Smooth muscle cell (in vitro differentiated cells): ENCODE data around the gene FXR1. TPM values are rescaled to one million over a fixed set of nuclear protein-coding genes. Genes with fewer than 3 reads are reported as not detected.

Source experiments
- DNase-seq: peaks from one replicate; lab custom pipeline; 2025; ENCODE audit not compliant: unreplicated experiment; lab: John Stamatoyannopoulos, UW
- H2AFZ ChIP-seq: fragments of 200-600 bp; sonication (generic); 2 replicates; pipeline ENCODE4 v1.6.0; 2016; ENCODE audit warnings: antibody characterized with exemption, low read depth, mild to moderate bottlenecking
- H3F3A ChIP-seq: fragments of 200-600 bp; sonication (generic); 2 replicates; pipeline ENCODE4 v1.6.0; 2017; ENCODE audit warnings: antibody characterized with exemption, low read depth
- H3K27ac ChIP-seq: fragments of 200-600 bp; sonication (generic); 2 replicates; pipeline ENCODE4 v1.5.1; 2016; ENCODE audit warnings: low read depth, mild to moderate bottlenecking
- H3K27me3 ChIP-seq: fragments of 200-600 bp; sonication (generic); 2 replicates; pipeline ENCODE4 v1.6.1; 2016; ENCODE audit warnings: low read depth, mild to moderate bottlenecking
- H3K36me3 ChIP-seq: fragments of 200-600 bp; sonication (generic); 2 replicates; pipeline ENCODE4 v1.5.1; 2016; ENCODE audit warnings: low read depth
- H3K4me1 ChIP-seq: fragments of 200-600 bp; sonication (generic); 2 replicates; pipeline ENCODE4 v1.5.1; 2016; ENCODE audit warnings: low read depth
- H3K4me2 ChIP-seq: fragments of 200-600 bp; sonication (generic); 2 replicates; pipeline ENCODE4 v1.6.0; 2016; ENCODE audit warnings: mild to moderate bottlenecking
- H3K4me3 ChIP-seq: fragments of 200-600 bp; sonication (generic); 2 replicates; pipeline ENCODE4 v1.5.1; 2016; ENCODE audit warnings: mild to moderate bottlenecking
- H3K79me2 ChIP-seq: fragments of 200-600 bp; sonication (generic); 2 replicates; pipeline ENCODE4 v1.6.0; 2016; ENCODE audit warnings: low read depth, mild to moderate bottlenecking
- H3K9ac ChIP-seq: fragments of 200-600 bp; sonication (generic); 2 replicates; pipeline ENCODE4 v1.6.0; 2016; ENCODE audit warnings: low read depth
- H3K9me3 ChIP-seq: fragments of 200-600 bp; sonication (generic); replicated peaks from 2 replicates; pipeline ENCODE4 v1.5.1; 2016; ENCODE audit warnings: low read depth
- H4K20me1 ChIP-seq: fragments of 200-600 bp; sonication (generic); 2 replicates; pipeline ENCODE4 v1.6.0; 2016; ENCODE audit warnings: low read depth
- WGBS: methylation state at CpG from one replicate; pipeline ENCODE4 v1.1.7; 2016; ENCODE audit warnings: low lambda C conversion rate; 5-methylcytosine and 5-hydroxymethylcytosine counted together
- polyA plus RNA-seq: library from polyadenylated mRNA; unstranded; fragments of >200 nt; fragmentation: Nextera tagmentation; extraction: Ambion mirVana; gene quantifications from 2 replicates; pipeline ENCODE4 v1.2.1, GENCODE V29; 2016
- total RNA-seq: library from RNA; depleted of rRNA; stranded (reverse); fragments of >200 nt; gene quantifications from 2 replicates; pipeline ENCODE4 v1.2.3, GENCODE V29; 2014
- TF ChIP-seq, protein P1 (sequence below): fragments of 200-600 bp; sonication (generic); IDR thresholded peaks from 2 replicates; pipeline ENCODE4 v1.5.1; 2017; ENCODE audit warnings: borderline replicate concordance, mild to moderate bottlenecking, antibody characterized with exemption; ENCODE audit not compliant: insufficient read depth, poor library complexity, severe bottlenecking

FXR1 gene
- total and polyA plus RNA-seq, 2 experiments from 2014 or later: 51.0 to 130 TPM

- Histone ChIP-seq H4K20me1 (peaks cover 26% of the 10 kb centered on the region), H3K27me3 (no peaks in the 10 kb centered on the region), H3K9me3 (no peaks in the 10 kb centered on the region), H3K4me1 (no peaks in the 10 kb centered on the region), H3K9ac (no peak overlapping the region), H3K79me2 (peaks cover 10% of the 10 kb centered on the region), H3K36me3 (peaks cover 53% of the 10 kb centered on the region), H3K27ac (no peak overlapping the region), H2AFZ (no peak overlapping the region), H3K4me3 (no peak overlapping the region), H3K4me2 (no peak overlapping the region), H3F3A (peaks cover 4% of the 10 kb centered on the region)
- no peak for DNase-seq
- WGBS: 98% methylated on average over 1 of the region's 1 CpG
- TF ChIP-seq, protein P1, sequence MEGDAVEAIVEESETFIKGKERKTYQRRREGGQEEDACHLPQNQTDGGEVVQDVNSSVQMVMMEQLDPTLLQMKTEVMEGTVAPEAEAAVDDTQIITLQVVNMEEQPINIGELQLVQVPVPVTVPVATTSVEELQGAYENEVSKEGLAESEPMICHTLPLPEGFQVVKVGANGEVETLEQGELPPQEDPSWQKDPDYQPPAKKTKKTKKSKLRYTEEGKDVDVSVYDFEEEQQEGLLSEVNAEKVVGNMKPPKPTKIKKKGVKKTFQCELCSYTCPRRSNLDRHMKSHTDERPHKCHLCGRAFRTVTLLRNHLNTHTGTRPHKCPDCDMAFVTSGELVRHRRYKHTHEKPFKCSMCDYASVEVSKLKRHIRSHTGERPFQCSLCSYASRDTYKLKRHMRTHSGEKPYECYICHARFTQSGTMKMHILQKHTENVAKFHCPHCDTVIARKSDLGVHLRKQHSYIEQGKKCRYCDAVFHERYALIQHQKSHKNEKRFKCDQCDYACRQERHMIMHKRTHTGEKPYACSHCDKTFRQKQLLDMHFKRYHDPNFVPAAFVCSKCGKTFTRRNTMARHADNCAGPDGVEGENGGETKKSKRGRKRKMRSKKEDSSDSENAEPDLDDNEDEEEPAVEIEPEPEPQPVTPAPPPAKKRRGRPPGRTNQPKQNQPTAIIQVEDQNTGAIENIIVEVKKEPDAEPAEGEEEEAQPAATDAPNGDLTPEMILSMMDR: no peak
Observed at GRCh38 chr3:180961552-180961951, 49.1 kb downstream of the FXR1 start.

- H2AFZ ChIP-seq: no peak overlapping the region
- peaks cover 4% of the 10 kb centered on the region for H3K79me2 ChIP-seq
- TF ChIP-seq, protein P1: no peak
- WGBS: 94% methylated on average over 1 of the region's 1 CpG
- H3K27me3 ChIP-seq: no peaks in the 10 kb centered on the region
- H3K4me3 ChIP-seq: no peak overlapping the region
- no peak for DNase-seq
- H3K4me2 ChIP-seq: no peak overlapping the region
- no peaks in the 10 kb centered on the region for H3K4me1 ChIP-seq
- no peaks in the 10 kb centered on the region for H3K9me3 ChIP-seq
- H3F3A ChIP-seq: peaks cover 4% of the 10 kb centered on the region
- H3K27ac ChIP-seq: no peak overlapping the region
- H3K36me3 ChIP-seq: peaks cover 49% of the 10 kb centered on the region
- H3K9ac ChIP-seq: no peak overlapping the region
- H4K20me1 ChIP-seq: peaks cover 27% of the 10 kb centered on the region
Observed at GRCh38 chr3:180962530-180962929, 50.1 kb downstream of the FXR1 start.

DNA sequence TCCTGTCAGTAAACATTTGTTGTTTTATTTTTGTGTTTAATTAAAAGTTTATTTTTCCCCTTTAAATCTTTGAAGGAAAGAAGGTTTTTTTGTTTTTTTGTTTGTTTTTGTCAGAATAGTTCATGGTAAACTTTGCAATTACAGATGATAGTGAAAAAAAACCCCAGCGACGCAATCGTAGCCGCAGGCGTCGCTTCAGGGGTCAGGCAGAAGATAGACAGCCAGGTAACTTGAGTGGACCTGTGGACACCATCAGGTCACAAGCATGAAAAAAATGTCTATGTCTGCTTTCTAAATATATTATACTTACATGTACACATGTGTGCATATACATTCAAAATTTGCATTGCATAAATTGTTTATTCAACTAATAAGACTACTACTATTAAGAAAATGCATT lies 58.5 kb downstream of the FXR1 start:
- Histone ChIP-seq H3F3A (peaks cover 15% of the 10 kb centered on the region), H3K9me3 (no peaks in the 10 kb centered on the region), H3K27ac (no peak overlapping the region), H4K20me1 (peaks cover 53% of the 10 kb centered on the region), H3K36me3 (peaks cover 56% of the 10 kb centered on the region), H3K79me2 (peaks cover 11% of the 10 kb centered on the region), H3K4me3 (no peak overlapping the region), H2AFZ (no peak overlapping the region), H3K9ac (no peak overlapping the region), H3K4me1 (no peaks in the 10 kb centered on the region), H3K4me2 (no peak overlapping the region), H3K27me3 (no peaks in the 10 kb centered on the region)
- WGBS: 97% methylated on average over 6 of the region's 6 CpGs
- TF ChIP-seq, protein P1: no peak
- no peak for DNase-seq

GRCh38 chr3:180973543-180973942 lies 61.1 kb downstream of the FXR1 start:
- DNase-seq: no peak
- no peaks in the 10 kb centered on the region for H3K27me3 ChIP-seq
- peaks cover 28% of the 10 kb centered on the region for H3F3A ChIP-seq
- no peak overlapping the region for H3K4me3 ChIP-seq
- H3K27ac ChIP-seq: no peak overlapping the region
- H3K9me3 ChIP-seq: no peaks in the 10 kb centered on the region
- H4K20me1 ChIP-seq: peaks cover 42% of the 10 kb centered on the region
- H3K36me3 ChIP-seq: peaks cover 47% of the 10 kb centered on the region
- no peak overlapping the region for H3K9ac ChIP-seq
- TF ChIP-seq, protein P1: no peak
- H3K4me1 ChIP-seq: no peaks in the 10 kb centered on the region
- no peak overlapping the region for H2AFZ ChIP-seq
- H3K79me2 ChIP-seq: peaks cover 11% of the 10 kb centered on the region
- no peak overlapping the region for H3K4me2 ChIP-seq
- WGBS: 97% methylated on average over 2 of the region's 2 CpGs
